Uterus (tissue), 4 donors: Measurements from ENCODE around the gene RALGAPB. TPM values are rescaled to one million over a fixed set of nuclear protein-coding genes. Genes with fewer than 3 reads are reported as not detected.

Experiments used
- DNase-seq, 2 donors: peaks; one replicate each; pipeline ENCODE4 v3.0.0-alpha.2; 2019 to 2020
- H3K27ac ChIP-seq, 2 donors: fragments of 200-600 bp; sonication (generic); 1 replicate in 1 of 2; 2 replicates in 1 of 2; pipeline ENCODE4 v1.5.1; 2016 to 2018
- H3K27me3 ChIP-seq, 2 donors: fragments of 200-600 bp; sonication (generic); one replicate each; pipeline ENCODE4 v1.5.1; 2018 to 2019; ENCODE audit warnings: control low read depth in 1 of 2
- H3K36me3 ChIP-seq, 2 donors: fragments of 200-600 bp; sonication (generic); one replicate each; pipeline ENCODE4 v1.5.1; 2019; ENCODE audit warnings: control low read depth in 1 of 2
- H3K4me1 ChIP-seq, 2 donors: fragments of 200-600 bp; sonication (generic); one replicate each; pipeline ENCODE4 v1.5.1; 2018 to 2019; ENCODE audit warnings: control low read depth in 1 of 2
- H3K4me3 ChIP-seq, 2 donors: fragments of 200-600 bp; sonication (generic); 1 replicate in 1 of 2; 2 replicates in 1 of 2; pipeline ENCODE4 v1.5.1; 2018 to 2019; ENCODE audit warnings: mild to moderate bottlenecking in 1 of 2
- H3K9me3 ChIP-seq, 2 donors: fragments of 200-600 bp; sonication (generic); one replicate each; pipeline ENCODE4 v1.5.1; 2019; ENCODE audit warnings: control low read depth in 1 of 2
- POLR2A ChIP-seq, 2 donors: fragments of 450-650 bp; IDR thresholded peaks; one replicate each; pipeline ENCODE4 v1.6.1; 2016; ENCODE audit warnings: antibody characterized with exemption in 2 of 2, mild to moderate bottlenecking in 1 of 2, moderate library complexity in 1 of 2
- intact Hi-C: fragments of 100-400 bp; cut with DNase I; formaldehyde crosslinking; loops from one replicate; pipeline ENCODE4 v1.15.1; 2023; ENCODE audit warnings: low total_unique reads
- total RNA-seq, 4 donors: library from RNA; depleted of rRNA in 3 of 4; stranded (reverse); fragments of >200 nt in 3 of 4; gene quantifications; one replicate each; pipeline versions ENCODE4 v1.1.0 to v1.2.4, GENCODE V29; 2014 to 2023
- TF ChIP-seq, protein P1 (sequence below), 4 experiments: fragments of 200-600 bp in 2 of 4; fragments of 450-650 bp in 2 of 4; sonication (generic) in 2 of 4; IDR thresholded peaks; one replicate each; pipeline ENCODE4 v1.5.1; 2016 to 2019; ENCODE audit warnings: antibody characterized with exemption in 4 of 4, mild to moderate bottlenecking in 2 of 4, moderate library complexity in 1 of 4
- donor health status: DM: yes; HTN: yes; CAD: no.

The RALGAPB gene
- total RNA-seq, 4 donors from 2014 or later = 27.4 to 57.0 (median 39.9) TPM

DNA sequence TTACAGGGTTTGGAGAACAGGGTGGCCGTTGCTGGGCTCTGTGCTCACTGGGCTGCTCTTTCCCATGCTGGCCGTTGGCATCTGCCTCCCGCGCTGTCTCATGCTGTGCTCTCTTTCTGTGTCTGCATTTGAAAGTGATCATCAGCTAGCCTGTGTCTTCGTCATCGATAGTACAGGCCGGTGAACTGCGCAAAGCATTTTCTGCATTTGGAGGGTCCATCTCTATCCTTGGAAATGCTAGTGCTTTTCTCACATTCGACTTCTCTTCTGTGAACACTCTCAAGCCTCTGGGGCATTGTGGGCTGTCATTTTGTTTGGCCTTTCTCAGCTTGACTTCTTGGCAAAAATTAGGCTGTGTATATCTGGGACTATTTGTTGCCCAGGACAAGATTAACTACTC lies 30.7 kb upstream of the RALGAPB start:
- H3K36me3 ChIP-seq = no peaks in the 10 kb centered on the region
- no peak overlapping the region for H3K4me3 ChIP-seq
- no peaks in the 10 kb centered on the region for H3K9me3 ChIP-seq
- intact Hi-C loops = no loop called here
- H3K4me1 ChIP-seq = no peaks in the 10 kb centered on the region
- no peaks in the 10 kb centered on the region for H3K27me3 ChIP-seq
- no peak overlapping the region for H3K27ac ChIP-seq
- TF ChIP-seq POLR2A (IDR thresholded peaks at IDR 0.05) = no peak
- TF ChIP-seq, protein P1, sequence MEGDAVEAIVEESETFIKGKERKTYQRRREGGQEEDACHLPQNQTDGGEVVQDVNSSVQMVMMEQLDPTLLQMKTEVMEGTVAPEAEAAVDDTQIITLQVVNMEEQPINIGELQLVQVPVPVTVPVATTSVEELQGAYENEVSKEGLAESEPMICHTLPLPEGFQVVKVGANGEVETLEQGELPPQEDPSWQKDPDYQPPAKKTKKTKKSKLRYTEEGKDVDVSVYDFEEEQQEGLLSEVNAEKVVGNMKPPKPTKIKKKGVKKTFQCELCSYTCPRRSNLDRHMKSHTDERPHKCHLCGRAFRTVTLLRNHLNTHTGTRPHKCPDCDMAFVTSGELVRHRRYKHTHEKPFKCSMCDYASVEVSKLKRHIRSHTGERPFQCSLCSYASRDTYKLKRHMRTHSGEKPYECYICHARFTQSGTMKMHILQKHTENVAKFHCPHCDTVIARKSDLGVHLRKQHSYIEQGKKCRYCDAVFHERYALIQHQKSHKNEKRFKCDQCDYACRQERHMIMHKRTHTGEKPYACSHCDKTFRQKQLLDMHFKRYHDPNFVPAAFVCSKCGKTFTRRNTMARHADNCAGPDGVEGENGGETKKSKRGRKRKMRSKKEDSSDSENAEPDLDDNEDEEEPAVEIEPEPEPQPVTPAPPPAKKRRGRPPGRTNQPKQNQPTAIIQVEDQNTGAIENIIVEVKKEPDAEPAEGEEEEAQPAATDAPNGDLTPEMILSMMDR (IDR thresholded peaks at IDR 0.05) = no peak
- DNase-seq = no peak

DNA sequence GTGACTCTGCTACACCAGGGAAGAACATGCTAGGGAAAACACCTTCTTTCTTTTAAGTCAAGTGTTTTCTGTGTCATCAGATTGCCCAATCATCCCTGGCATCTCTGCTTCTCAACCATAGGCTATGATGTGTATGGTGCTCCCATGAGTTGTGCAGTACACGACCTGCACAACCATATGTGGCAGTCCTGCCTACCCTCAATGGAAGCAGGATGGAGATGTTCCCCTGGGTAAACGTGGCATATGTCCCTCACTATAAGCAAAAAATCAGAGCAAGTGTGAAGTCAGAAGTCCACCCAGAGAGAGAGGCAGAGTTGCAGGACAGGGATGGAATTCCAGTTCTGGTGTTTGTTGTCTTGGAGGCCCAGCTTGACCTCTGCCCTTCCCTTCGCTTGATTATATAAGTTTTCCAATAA lies 27.3 kb upstream of the RALGAPB start:
- Histone ChIP-seq H3K4me3 (no peak overlapping the region), H3K27me3 (no peaks in the 10 kb centered on the region), H3K27ac (no peak overlapping the region), H3K4me1 (no peaks in the 10 kb centered on the region), H3K36me3 (no peaks in the 10 kb centered on the region), H3K9me3 (no peaks in the 10 kb centered on the region)
- intact Hi-C loops = no loop called here
- DNase-seq = no peak
- no peak for TF ChIP-seq POLR2A (IDR thresholded peaks at IDR 0.05)
- TF ChIP-seq, protein P1 (IDR thresholded peaks at IDR 0.05) = no peak

DNA sequence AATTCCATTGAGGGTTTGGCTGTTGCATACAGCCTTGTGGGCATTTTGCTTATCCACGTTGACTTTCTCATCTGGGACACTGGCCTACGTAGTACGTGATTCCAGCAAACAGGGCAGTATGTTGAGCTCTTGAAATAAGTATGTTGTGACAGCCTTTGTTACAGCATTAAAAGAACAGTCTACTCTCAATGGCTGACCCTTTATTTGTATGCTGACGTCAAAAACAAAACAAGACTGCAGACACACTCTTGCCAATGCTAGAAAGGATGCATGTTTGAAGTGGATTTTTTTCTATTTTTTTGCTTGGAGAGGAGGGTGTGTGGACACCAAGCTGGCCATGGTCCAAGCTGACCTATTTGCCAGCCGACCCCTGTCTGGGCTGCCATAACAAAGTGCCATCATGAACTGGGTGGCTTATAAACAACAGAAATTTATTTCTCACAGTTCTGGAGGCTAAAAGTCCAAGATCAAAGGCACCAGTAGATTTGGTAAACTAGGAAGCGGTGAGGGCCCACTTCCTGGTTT lies 26.7 kb upstream of the RALGAPB start:
- Histone ChIP-seq H3K4me1 (no peaks in the 10 kb centered on the region), H3K27ac (peak overlapping the region; percentile 64 to 90), H3K9me3 (no peaks in the 10 kb centered on the region), H3K4me3 (peak overlapping the region; percentile 62 to 89), H3K36me3 (no peaks in the 10 kb centered on the region), H3K27me3 (no peaks in the 10 kb centered on the region)
- intact Hi-C loops = no loop called here
- TF ChIP-seq, protein P1 (IDR thresholded peaks at IDR 0.05) = no peak
- no peak for TF ChIP-seq POLR2A (IDR thresholded peaks at IDR 0.05)
- no peak for DNase-seq

DNA sequence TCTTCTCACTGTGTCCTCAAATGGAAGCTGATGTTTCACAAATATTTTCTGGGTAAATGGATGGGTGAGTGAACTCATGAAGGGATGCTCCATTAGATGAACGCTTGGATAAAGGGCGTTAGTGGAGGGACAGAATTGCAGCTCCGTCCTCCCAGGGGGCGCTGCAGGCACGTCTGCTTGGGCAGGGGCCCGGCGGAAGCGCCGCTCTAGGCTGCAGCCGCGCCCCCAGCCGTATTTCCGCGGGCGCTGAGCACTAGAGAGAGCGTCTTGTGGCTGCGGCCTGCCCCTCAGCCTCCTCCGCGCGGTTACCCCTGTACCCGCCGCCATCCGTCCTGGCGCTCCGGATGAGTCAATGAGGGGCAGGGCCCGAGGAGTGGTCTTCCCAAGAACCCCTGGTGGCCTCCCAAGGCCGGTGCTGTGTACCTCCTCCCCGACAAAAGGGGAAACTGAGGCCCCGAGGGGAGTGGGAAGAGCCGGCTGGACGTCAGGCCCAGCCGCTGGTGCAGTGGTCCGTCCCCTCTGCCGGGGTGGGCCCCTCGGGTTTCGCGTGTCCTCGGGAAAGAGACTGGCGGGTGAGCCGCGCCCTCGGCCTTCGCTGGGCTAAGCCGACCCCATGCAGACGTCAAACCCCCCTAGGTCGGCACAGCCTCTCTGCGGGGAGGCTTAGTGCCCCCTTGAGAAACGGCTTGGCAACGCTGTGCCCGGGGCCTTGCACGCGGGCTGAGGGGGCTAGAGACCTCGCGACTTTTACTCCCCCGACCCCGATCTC lies 26.0 kb upstream of the RALGAPB start:
- H3K4me1 ChIP-seq = no peaks in the 10 kb centered on the region
- H3K27me3 ChIP-seq = no peaks in the 10 kb centered on the region
- no peaks in the 10 kb centered on the region for H3K9me3 ChIP-seq
- DNase-seq = peak; percentile 89 to 91
- no peaks in the 10 kb centered on the region for H3K36me3 ChIP-seq
- intact Hi-C loops = no loop called here
- peak overlapping the region; percentile 62 to 89 for H3K4me3 ChIP-seq
- peak; percentile 56 to 73 for TF ChIP-seq POLR2A (IDR thresholded peaks at IDR 0.05)
- TF ChIP-seq, protein P1 (IDR thresholded peaks at IDR 0.05) = peak; percentile 96 to 98 (median 97)
- H3K27ac ChIP-seq = peak overlapping the region; percentile 64 to 90

DNA sequence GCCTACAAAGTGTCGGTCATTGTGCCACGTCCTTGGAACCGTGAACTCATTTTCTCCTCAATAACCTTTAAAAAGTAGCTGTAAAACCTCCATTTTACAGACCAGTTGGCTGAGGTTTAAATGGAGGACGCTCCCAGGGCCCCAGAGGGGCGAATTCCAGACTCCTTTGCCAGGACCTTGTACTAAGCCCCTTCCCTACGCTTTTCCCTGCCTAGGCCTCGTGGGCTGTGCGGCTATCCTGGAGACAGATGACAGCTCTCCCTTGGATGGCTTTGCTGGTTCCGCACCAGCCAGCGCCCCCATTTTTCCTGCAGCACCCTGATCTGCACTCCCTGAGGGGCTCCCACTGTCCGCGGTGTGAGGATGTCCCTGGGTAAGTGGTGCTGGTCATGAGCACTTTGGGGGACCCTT lies 25.4 kb upstream of the RALGAPB start:
- Histone ChIP-seq H3K36me3 (no peaks in the 10 kb centered on the region), H3K27ac (peak overlapping the region; percentile 64 to 90), H3K4me3 (peak overlapping the region; percentile 62 to 89), H3K27me3 (no peaks in the 10 kb centered on the region), H3K4me1 (no peaks in the 10 kb centered on the region), H3K9me3 (no peaks in the 10 kb centered on the region)
- no peak for DNase-seq
- TF ChIP-seq, protein P1 (IDR thresholded peaks at IDR 0.05) = no peak
- no peak for TF ChIP-seq POLR2A (IDR thresholded peaks at IDR 0.05)
- intact Hi-C loops = no loop called here
